Right lobe of liver (tissue), 4 donors: Measurements from ENCODE around the gene SELENOI.

Experiments used
- POLR2A ChIP-seq: fragments of 450-650 bp; IDR thresholded peaks from one replicate; pipeline ENCODE4 v1.6.1; 2017; ENCODE audit warnings: antibody characterized with exemption, mild to moderate bottlenecking
- TF ChIP-seq, protein P1 (sequence below), 4 donors: fragments of 200-600 bp in 3 of 4; fragments of 450-650 bp in 1 of 4; IDR thresholded peaks; one replicate each; pipeline versions ENCODE4 v1.5.1 to v1.8.0; 2016 to 2022; ENCODE audit warnings: antibody characterized with exemption in 4 of 4, mild to moderate bottlenecking in 2 of 4
- donor health status: DM: no; HTN: no; CAD: no.
- donor health status: DM: no; HTN: no; CAD: no.
- donor health status: DM: no; HTN: yes; CAD: no.

DNA sequence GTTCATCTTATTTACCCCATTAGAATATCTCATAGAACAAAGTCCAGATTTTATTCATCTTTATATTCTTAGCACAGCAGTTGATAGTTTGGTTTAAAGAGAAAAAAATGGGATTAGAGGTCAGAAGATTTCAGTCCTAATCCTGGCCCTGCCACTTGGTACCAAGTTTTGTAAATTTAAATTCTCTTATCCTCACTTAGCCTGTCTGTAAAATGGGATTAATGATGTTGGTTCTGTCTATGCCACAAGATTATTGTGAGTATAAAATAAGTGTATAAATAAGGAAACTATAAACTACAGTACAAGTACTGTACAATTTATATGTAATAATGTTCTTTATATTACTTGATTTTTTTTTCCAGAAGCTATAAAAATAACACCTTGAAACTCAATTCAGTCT is 38.7 kb downstream of the SELENOI start:
- TF ChIP-seq, protein P1, sequence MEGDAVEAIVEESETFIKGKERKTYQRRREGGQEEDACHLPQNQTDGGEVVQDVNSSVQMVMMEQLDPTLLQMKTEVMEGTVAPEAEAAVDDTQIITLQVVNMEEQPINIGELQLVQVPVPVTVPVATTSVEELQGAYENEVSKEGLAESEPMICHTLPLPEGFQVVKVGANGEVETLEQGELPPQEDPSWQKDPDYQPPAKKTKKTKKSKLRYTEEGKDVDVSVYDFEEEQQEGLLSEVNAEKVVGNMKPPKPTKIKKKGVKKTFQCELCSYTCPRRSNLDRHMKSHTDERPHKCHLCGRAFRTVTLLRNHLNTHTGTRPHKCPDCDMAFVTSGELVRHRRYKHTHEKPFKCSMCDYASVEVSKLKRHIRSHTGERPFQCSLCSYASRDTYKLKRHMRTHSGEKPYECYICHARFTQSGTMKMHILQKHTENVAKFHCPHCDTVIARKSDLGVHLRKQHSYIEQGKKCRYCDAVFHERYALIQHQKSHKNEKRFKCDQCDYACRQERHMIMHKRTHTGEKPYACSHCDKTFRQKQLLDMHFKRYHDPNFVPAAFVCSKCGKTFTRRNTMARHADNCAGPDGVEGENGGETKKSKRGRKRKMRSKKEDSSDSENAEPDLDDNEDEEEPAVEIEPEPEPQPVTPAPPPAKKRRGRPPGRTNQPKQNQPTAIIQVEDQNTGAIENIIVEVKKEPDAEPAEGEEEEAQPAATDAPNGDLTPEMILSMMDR (IDR thresholded peaks at IDR 0.05): no peak
- TF ChIP-seq POLR2A: no peak
